Measurements from ENCODE around the gene MAML3. TPM values are rescaled to one million over a fixed set of nuclear protein-coding genes. Genes with fewer than 3 reads are reported as not detected.
A peak's percentile ranks its signal among the peaks of the same experiment; 100 is the strongest.

Gene MAML3
- total and polyA plus RNA-seq, 2 of the 13 experiments (the other 11 are each of a cell fraction or from before 2014, with no cell fraction given): 0.05 to 0.13 TPM

DNA sequence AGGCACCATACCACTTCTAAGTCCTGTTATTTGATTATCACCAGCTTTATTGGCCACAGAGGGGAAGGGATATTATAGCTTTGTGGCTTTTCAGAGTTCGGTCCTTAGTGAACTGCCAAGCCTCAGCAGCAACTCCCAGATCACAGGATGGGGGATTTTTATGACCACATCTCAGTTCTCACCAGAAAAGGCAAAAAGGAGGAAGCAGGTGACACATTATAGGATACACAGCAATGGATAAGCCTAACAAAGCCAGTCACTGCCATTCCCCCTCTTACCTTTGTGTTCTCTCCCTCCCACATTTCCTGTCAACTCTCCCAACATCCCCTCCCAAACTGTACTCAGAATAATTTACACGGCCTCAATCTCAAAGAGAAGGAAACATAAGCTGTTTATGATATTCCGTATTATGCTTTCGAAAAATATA, 345.6 kb downstream of the MAML3 start:
- Histone ChIP-seq H3K79me2 (ENCODE audit: insufficient read depth, low read length) (no peaks in the 10 kb centered on the region), H3K4me3 (replicated peaks in 1 of 3; ENCODE audit: insufficient read depth in 1 of 3, low read depth in 2 of 3, low read length in 3 of 3) (no peak overlapping the region), H4K20me1 (ENCODE audit: insufficient read depth, low read length) (no peaks in the 10 kb centered on the region), H2AFZ (ENCODE audit: low read length) (peak overlapping the region; percentile 25), H3K27me3 (ENCODE audit: control insufficient read depth in 1 of 2, insufficient read depth in 2 of 2, low read length in 2 of 2) (peaks cover 3 to 7% of the 10 kb centered on the region in 2 experiments; a peak in 2 of 5 replicates), H3K4me1 (ENCODE audit: insufficient read depth, low read length) (peaks cover 30% of the 10 kb centered on the region), H3K4me2 (ENCODE audit: low read depth, low read length) (peak overlapping the region; percentile 67), H3K9ac (ENCODE audit: insufficient read depth, low read depth, low read length) (no peak overlapping the region; the same call in 1 of the 2 replicates), H3K36me3 (replicated peaks in 1 of 2; ENCODE audit: control insufficient read depth in 1 of 2, insufficient read depth in 2 of 2, low read length in 2 of 2) (no peaks in the 10 kb centered on the region), H3K9me3 (ENCODE audit: low read length) (peaks cover 10% of the 10 kb centered on the region), H3K27ac (ENCODE audit: extremely low read length, insufficient read depth, low read length) (no peak overlapping the region)
- WGBS (ENCODE audit: low lambda C conversion rate): 45% methylated on average over 4 of the region's 4 CpGs
- in situ Hi-C loops (cut with HindIII; ENCODE audit: extremely low pct_ligation_motif_present, low pct_unique_long_range_greater_than_20kb): no loop called here
- intact Hi-C loops (cut with micrococcal nuclease; ENCODE audit: unreplicated experiment): no loop called here
- FAIRE-seq: no peak
- CTCF ChIA-PET (ENCODE audit: low intra/inter-chr PET ratio, low total read pairs): no interaction called here
- no TSS peak for BruUV-seq (replicated peaks)
- no peak for TF ChIP-seq IKZF1 (IDR thresholded peaks at IDR 0.05)
- TF ChIP-seq SNAI1 (CRISPR knock-in tag; IDR thresholded peaks at IDR 0.05; ENCODE audit: borderline replicate concordance): no peak
- no peak for DNase-seq (ENCODE audit: low spot score)
- ATAC-seq: no peak; the same call in 2 of the 3 replicates
- POLR2A ChIA-PET: no interaction called here

DNA sequence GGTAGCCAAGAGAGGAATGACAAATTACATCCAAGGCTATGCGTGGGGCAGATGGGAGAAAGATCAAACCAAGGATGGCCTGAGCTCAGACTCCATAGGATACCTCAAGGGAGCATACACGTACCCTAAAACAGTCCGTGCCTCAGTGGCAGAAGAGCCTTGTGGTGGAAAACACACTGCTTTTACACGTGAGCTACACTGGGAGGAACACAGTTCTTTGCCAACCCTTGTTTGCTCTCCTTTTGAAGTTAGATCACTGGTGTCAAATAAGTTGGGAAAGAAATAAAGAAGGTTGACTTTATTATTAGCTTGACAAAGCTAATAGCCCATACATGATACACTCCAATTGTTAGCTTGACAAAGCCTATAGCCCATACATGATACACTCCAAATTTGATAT, 346.5 kb downstream of the MAML3 start:
- no peaks in the 10 kb centered on the region for H3K79me2 ChIP-seq (ENCODE audit: insufficient read depth, low read length)
- ATAC-seq: no peak

More for the DNA sequence above, 346.5 kb downstream of the MAML3 start:
- ChIA-PET CTCF (ENCODE audit: low intra/inter-chr PET ratio, low total read pairs) (no interaction called here), POLR2A (no interaction called here)
- intact Hi-C loops (cut with micrococcal nuclease; ENCODE audit: unreplicated experiment) (no loop called here), in situ Hi-C loops (cut with HindIII; ENCODE audit: extremely low pct_ligation_motif_present, low pct_unique_long_range_greater_than_20kb) (no loop called here)
- WGBS (ENCODE audit: low lambda C conversion rate): 57% methylated on average over 4 of the region's 4 CpGs
- Histone ChIP-seq H3K36me3 (replicated peaks in 1 of 2; ENCODE audit: control insufficient read depth in 1 of 2, insufficient read depth in 2 of 2, low read length in 2 of 2) (no peaks in the 10 kb centered on the region), H3K4me2 (ENCODE audit: low read depth, low read length) (no peak overlapping the region), H3K9me3 (ENCODE audit: low read length) (peaks cover 10% of the 10 kb centered on the region), H3K27ac (ENCODE audit: extremely low read length, insufficient read depth, low read length) (no peak overlapping the region), H4K20me1 (ENCODE audit: insufficient read depth, low read length) (no peaks in the 10 kb centered on the region), H3K4me1 (ENCODE audit: insufficient read depth, low read length) (peaks cover 30% of the 10 kb centered on the region), H3K4me3 (replicated peaks in 1 of 3; ENCODE audit: insufficient read depth in 1 of 3, low read depth in 2 of 3, low read length in 3 of 3) (no peak overlapping the region), H3K9ac (ENCODE audit: insufficient read depth, low read depth, low read length) (no peak overlapping the region), H3K27me3 (ENCODE audit: control insufficient read depth in 1 of 2, insufficient read depth in 2 of 2, low read length in 2 of 2) (peaks cover 2 to 6% of the 10 kb centered on the region in 2 experiments; a peak in 2 of 5 replicates), H2AFZ (ENCODE audit: low read length) (no peak overlapping the region)
- FAIRE-seq (no peak), DNase-seq (ENCODE audit: low spot score) (no peak)
- BruUV-seq (replicated peaks): no TSS peak
- TF ChIP-seq, protein P1, sequence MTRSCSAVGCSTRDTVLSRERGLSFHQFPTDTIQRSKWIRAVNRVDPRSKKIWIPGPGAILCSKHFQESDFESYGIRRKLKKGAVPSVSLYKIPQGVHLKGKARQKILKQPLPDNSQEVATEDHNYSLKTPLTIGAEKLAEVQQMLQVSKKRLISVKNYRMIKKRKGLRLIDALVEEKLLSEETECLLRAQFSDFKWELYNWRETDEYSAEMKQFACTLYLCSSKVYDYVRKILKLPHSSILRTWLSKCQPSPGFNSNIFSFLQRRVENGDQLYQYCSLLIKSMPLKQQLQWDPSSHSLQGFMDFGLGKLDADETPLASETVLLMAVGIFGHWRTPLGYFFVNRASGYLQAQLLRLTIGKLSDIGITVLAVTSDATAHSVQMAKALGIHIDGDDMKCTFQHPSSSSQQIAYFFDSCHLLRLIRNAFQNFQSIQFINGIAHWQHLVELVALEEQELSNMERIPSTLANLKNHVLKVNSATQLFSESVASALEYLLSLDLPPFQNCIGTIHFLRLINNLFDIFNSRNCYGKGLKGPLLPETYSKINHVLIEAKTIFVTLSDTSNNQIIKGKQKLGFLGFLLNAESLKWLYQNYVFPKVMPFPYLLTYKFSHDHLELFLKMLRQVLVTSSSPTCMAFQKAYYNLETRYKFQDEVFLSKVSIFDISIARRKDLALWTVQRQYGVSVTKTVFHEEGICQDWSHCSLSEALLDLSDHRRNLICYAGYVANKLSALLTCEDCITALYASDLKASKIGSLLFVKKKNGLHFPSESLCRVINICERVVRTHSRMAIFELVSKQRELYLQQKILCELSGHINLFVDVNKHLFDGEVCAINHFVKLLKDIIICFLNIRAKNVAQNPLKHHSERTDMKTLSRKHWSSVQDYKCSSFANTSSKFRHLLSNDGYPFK (CRISPR knock-in tag; IDR thresholded peaks at IDR 0.05; ENCODE audit: borderline replicate concordance): no peak
- TF ChIP-seq ETV5 (CRISPR knock-in tag; IDR thresholded peaks at IDR 0.05; ENCODE audit: borderline replicate concordance): no peak
- TF ChIP-seq CBX2 (IDR thresholded peaks at IDR 0.05; ENCODE audit: low read depth, low read length): no peak
- no peak for TF ChIP-seq CBX2 (CRISPR knock-in tag; IDR thresholded peaks at IDR 0.05; ENCODE audit: low read depth)
- no peak for TF ChIP-seq ZNF431 (CRISPR knock-in tag; IDR thresholded peaks at IDR 0.05; ENCODE audit: borderline replicate concordance, low read depth)
- no peak for TF ChIP-seq AGO2 (optimal IDR thresholded peaks at IDR 0.05; ENCODE audit: low read depth, low read length)
- no peak for TF ChIP-seq SMAD9 (CRISPR knock-in tag; IDR thresholded peaks at IDR 0.05)
- TF ChIP-seq ZNF569 (CRISPR knock-in tag; IDR thresholded peaks at IDR 0.05; ENCODE audit: borderline replicate concordance): no peak
- TF ChIP-seq BRCA1 (CRISPR knock-in tag; IDR thresholded peaks at IDR 0.05): no peak
- TF ChIP-seq ZNF12 (CRISPR knock-in tag; IDR thresholded peaks at IDR 0.05): no peak
- TF ChIP-seq ZBTB7A (CRISPR knock-in tag; IDR thresholded peaks at IDR 0.05): no peak
- TF ChIP-seq, protein P2, sequence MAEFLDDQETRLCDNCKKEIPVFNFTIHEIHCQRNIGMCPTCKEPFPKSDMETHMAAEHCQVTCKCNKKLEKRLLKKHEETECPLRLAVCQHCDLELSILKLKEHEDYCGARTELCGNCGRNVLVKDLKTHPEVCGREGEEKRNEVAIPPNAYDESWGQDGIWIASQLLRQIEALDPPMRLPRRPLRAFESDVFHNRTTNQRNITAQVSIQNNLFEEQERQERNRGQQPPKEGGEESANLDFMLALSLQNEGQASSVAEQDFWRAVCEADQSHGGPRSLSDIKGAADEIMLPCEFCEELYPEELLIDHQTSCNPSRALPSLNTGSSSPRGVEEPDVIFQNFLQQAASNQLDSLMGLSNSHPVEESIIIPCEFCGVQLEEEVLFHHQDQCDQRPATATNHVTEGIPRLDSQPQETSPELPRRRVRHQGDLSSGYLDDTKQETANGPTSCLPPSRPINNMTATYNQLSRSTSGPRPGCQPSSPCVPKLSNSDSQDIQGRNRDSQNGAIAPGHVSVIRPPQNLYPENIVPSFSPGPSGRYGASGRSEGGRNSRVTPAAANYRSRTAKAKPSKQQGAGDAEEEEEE (CRISPR knock-in tag; IDR thresholded peaks at IDR 0.05; ENCODE audit: borderline replicate concordance): no peak

Measured in HepG2 (cell line).